Measurements from ENCODE around the gene RNF220.

RNF220 gene

DNA sequence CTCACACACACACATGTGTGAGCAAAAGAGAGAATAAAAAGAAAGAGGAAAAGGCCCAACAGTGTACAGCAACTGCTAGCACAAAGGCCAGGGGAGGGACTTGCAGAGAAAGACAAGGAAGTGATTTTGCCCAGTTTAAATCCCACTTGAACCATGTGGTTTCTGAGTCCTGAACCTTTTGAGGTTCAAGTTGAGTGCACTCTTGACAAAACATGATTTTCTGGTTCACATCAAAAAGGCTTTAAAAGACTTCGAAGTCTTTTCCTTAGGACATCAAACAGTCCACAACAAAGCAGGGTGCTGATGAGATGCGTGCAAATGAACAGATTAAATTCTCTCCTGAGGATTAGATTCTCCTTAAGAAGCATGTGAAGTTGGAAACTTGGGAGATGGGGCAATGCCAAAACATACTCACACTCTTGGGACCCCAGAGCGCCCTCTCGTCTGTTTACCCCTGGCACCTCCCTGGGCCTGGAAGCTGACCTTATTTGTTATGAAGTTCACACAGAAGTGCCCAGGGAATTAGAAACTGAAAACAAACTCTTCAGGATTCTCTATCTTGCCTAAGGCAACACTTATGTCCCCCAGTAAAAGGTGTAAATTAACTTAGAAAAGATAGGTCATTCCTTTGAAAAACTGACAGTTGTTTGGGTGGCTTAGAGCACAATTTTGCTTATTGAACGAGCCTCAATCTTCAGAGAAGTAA, 31.5 kb downstream of the RNF220 start:
- no peak for DNase-seq

DNA sequence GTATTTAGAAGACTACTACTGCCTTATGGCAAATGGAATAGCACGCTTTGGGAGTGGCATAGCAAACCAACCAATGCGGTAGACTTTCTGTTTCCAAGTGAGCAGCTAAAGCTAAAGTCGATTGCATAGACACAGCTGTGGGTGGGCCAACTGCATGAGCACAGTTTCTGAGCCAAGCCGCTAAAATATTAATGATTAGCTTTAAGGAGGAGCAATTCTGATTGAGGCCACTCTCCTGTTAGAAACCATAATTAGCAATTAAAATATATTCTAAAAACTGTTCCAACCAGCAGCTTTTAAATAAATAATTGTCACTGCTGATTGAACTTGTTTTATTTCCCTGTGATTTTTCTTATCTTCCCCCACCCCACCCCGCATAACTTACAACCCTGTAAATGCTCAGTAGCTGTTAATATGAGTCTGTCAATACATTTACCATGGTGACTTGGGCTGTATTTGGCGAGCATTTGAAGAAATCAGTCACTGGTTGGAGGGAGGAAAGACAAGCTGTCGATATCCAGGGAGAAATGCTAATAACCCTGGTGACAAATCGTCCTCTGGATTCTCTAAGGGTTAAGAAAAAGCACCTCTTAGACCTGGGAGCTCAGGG, 32.2 kb downstream of the RNF220 start:
- no peak for DNase-seq

DNA sequence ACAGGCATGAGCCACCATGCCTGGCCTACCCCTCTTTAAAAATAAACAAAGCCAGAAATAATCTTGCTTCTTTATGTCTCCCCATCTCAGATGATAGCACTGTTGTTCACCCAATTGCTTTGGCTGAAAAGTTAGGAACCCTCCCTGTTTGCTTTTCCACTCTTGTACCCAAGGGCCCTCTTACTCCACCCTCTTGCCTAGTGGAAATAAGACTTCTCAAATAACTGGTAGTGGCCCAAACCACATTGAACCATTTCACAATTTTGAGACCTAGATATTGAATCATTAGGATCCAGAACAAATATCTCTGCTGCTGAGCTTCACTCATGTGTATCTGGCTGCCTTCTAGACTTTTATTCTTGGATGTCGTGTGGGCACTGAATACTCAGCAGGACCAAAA, 37.7 kb downstream of the RNF220 start:
- no peak for DNase-seq

DNA sequence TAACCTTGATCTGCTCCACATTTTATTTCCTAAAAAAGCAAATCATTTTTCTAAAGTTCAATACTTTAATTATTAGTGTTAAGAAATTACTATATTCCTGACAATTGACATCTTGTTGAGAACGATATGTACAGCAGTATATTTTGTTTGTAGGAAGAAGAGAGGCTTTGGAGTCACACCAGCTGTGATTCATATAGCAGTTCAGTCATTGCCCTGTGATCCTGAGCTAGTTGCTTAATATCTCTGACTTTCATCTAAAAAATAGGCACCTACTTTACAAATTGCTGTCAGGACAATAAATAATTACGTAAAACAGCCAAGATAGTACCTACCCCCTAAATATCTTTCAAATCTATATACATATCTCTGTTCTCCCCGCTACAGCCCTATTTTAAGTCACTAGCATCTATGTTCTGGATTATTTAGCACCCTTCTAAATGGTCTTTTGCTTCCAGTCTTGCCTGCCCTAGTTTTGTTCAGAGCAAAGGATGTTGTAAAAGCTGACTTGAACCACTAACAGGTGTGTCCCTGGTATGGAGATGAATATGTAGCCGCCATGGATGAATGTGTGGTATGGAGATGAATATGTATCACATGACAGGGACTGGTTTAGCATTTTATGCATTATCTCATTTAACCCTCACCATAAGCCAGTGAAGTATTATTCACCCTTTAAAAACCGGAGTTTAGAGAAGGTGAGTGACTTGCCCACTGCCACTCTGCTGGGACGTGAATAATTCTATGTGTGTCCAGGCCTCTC, 42.2 kb downstream of the RNF220 start:
- no peak for DNase-seq

DNA sequence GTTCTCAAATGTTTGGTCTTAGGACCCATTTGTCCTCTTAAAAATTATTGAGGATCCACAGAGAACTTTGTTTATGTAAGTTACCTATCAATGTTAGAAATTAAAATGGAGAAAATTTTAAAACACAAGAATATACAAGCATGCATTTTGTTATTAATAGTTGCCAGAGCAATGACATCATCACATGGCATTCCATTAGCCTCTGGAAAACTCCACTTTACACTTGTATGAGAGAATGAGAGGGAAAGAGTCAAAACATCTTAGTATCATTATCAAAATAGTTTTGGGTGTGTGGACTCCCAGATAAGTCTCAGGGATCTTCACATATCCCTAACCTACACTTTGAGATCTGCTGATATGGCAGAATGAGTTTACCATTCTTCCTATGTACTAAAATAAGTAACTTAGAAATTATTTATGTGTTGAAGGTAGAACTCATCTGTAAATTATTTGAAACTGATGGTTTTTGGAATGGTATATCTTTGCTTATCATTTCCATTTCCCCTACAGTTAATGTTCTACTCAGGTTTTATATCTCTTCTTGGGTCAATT, 48.8 kb downstream of the RNF220 start:
- DNase-seq, result no peak

DNA sequence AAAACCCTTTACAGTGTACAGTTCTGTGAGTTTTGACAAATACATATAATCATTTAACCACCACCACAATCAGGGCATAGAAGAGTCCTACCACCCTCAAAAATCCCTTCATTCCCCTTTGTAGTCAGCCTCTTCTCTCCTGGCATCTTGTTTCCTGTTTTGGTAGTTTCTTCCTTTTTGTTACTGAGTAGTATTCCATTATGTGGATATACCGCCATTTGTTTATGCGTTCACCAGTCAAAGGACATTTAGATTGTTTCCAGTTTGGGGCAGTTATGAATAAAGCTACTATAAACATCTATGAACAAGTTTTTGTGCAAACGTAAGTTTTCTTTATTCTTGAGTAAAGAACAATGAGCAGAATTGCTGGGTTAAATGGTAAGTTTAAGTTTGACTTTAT, 49.6 kb downstream of the RNF220 start:
- no peak for DNase-seq

DNA sequence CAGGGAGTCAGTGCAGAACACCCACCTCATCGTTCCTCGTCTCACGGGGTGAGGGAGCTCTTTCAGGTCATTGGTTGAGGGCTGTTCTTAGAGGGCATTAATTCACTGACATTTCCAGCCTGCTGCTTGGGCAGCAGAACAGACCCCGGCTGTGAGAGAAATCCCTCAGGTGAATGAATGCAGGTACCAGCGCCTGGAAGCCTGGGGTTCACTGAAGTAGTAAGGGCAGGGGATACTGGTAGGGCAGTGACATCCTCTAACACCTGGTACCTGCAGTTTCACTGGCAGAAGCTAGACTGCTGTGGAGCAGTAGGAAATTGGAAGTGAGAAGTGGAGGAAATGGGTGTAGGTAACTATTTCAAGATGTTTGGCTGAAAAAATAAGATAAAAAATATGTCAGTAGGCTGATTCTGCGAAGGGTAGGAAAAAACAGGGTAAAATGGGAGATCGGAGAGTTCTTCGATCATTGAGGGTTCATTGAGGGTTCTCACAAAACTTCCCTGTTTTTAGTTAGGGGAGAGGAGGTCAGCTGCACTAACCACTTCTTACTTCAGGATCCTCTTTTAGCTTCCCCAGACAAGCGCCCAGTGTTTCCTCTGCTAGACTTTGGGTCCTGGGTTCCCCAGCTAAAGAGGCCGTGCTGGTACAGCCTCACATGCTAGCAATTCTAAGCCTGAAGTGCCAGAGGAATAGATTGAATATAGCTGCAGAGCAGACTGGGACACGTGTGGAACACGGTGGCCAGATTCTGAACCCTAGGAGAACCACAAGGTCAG, 55.2 kb downstream of the RNF220 start:
- no peak for DNase-seq

DNA sequence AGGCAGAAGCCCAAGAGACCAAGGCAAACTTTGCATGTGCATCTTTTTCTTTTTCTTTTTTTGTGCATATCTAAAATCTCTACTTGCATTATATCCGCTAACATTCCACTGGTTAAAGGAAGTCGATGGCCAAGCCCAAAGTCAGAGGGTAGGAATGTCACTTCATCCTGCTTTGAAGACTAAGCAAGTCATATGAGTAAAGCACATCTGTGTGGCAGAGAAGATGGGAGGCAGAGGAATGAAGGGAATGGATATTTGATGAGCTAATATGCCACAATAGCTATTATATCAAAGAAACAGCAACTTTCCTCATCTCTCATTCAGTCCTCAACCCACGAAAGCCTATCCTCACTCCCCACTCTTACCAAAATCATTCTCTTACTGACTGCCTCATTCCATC, 59.3 kb downstream of the RNF220 start:
- no peak for DNase-seq

DNA sequence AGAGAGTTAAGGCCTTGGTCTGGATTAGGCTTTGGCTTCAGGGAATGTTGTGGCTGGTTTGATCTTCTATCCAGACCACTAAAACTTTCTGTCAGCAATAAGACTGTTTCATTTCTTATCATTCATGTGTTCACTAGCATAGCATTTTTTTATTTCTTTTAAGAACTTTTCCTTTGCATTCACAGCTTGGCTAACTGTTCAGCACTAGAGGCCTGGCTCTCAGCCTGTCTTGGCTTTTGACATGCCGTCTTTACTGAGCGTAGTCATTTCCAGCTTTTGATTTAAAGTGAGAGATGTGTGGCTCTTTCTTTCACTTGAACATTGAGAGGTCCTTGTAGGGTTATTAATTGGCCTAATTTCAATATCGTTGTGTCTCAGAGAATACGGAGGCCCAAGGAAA, 62.5 kb downstream of the RNF220 start:
- no peak for DNase-seq

DNA sequence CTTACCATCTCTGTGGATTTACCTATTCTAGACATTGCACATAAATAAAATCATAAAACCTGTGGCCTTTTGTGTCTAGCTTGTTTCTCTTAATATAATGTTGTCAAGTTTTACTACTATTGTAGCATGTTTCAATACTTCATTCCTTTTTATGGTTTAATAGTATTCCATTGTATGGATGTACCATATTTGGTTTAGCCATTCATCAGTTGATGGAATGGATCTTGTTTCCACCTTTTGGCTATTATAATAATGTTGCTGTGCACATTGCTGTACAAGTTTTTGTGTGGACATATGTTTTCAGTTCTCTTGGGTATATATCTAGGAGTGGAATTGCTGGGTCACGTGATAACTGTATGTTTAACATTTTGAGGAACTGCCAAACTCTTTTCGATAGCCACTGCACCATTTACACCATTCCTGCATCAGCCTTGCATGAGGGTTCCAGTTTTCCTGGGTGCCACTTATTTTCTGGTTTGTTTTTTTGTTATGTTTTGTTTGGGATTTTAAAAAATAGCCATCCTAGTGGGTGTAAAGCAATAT, 66.9 kb downstream of the RNF220 start:
- DNase-seq, result no peak

DNA sequence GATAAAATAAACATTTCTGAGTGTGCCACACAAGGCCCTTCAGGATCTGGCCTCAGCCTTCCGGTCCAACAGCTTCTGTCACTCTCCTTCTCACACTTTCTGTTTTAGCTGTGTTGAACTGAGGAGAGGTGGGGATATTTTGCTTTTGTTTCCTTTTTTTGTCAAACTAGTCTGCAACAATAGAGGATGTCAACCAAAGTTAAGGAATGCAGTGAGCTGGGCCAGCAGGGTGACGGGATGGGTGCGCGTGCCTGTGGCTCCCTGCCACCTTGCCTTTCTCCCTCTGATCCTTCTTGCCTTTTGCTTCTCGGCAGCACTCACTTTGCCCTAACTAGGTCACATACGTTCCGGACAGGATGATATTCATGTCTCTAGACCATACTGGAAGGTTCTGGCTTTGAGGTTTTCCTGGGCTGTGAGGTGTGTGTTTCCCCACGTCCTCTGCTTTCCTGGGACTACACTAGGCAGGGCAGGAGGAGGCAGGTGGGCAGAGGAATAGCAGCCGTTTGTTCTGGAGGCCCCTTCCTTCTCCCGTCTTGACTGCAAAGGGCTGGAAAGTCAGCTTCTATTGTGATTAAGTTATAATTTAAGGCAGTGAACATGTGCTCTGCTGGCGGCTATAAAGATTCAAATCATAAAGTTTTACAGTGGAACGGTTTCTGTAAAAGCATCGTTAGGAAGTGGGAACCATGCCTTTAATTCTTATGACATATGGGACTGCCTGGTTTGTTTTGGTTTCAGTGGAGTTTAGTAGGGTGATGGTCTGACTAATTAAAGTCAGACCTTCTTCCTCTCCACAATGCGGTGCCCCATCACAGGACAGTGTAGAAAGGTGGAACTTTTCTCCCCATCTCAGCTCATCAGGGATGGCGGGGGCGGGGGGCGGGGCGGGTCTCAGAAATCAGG, 67.8 kb downstream of the RNF220 start:
- no peak for DNase-seq

DNA sequence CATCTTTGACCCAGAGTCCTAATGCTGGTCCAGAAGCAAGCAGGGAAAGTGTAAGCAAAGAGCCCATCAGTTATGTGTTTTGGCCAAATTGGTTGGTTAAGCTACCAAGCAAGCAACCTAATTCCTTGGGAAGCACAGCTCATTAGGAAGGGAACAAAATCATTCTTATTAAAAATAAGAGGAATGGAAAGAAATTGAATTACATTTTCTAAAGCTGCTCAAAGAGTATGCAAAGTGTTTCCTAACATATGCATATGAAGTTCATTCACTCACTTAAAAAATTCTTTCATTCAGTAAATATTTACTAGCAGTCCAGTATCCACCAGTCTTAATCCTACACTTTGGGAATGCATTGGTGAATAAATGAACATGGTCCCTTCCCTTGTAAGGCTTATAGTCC, 71.8 kb downstream of the RNF220 start:
- DNase-seq, result no peak

DNA sequence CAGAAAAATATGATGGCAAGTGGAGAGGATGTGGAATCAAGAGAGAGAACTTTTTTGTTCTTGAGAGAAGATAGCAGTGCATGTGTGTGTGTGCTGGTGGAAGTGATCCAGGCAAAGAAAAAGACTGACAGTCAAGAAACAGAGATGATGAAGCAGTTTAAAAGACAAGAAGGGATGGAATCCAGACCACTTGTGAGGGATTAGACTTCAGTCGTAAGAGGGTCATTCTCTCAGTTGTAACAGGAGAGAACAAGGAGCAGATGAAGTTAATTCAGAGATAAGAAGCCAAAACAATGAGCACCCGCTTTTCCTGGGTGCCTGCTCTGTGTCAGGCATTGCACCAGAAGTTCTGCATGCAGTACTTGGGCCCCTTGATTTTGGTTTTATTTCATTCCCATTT, 76.6 kb downstream of the RNF220 start:
- DNase-seq, result no peak

DNA sequence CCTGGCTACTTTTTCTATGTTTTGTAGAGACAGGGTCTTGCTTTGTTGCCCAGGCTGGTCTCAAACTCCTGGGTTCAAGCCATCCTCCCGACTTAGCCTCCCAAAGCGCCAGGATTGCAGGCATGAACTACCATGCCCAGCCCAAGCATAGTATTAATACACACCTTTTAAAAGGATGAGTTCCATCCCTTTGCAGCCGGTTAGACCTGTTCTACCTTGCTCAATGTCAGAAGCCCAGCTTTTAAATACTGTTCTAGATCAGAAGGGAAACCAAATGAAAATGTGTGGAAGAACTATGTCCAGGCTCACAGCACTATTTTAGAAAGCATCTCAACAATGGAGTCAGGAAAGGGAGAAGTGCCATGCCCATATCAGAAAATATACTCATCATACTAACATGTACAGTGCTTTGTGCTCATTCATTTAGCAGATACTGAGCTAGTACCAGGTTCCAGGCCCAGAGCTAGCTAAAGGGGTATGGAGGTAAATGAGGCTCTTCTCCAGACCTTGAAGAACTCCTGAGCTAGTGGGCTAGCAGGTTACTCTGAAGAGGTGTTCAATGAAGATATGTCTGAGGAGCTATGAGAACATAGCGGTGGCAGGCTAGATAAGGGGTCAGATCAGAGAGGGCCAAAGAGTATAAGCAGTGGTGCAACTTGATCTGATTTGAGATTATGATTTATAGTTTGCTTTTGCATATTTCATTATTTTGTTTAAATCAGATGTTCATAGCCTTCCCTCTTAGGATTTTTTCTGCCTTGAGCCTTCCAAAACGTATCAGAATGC, 78.2 kb downstream of the RNF220 start:
- DNase-seq, result no peak

DNA sequence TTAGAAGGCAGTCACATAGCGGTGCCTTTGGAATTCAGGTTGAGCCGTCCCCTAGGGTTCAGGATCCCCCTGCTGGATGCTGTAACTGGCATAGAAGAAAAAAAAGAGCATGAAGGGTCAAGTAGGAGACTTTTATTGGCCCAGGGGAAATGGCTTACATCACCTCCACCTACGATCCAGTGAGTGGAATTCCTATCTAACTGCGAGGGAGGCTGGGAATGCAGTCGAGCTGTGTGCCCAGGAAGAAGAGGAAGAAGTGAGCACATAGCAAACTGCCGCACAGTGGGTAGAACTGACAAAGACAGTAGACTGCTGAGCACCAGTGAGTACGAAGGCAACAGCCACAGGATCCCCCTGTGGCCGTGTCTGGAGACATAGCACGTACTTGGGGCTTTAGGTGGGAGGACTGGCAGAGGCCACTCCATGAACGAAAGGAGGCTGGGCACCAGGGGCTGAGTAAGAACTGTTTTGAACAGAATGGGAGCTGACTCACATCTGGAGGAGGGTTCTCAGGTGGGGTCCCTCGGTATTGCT, 79.2 kb downstream of the RNF220 start:
- DNase-seq, result no peak

DNA sequence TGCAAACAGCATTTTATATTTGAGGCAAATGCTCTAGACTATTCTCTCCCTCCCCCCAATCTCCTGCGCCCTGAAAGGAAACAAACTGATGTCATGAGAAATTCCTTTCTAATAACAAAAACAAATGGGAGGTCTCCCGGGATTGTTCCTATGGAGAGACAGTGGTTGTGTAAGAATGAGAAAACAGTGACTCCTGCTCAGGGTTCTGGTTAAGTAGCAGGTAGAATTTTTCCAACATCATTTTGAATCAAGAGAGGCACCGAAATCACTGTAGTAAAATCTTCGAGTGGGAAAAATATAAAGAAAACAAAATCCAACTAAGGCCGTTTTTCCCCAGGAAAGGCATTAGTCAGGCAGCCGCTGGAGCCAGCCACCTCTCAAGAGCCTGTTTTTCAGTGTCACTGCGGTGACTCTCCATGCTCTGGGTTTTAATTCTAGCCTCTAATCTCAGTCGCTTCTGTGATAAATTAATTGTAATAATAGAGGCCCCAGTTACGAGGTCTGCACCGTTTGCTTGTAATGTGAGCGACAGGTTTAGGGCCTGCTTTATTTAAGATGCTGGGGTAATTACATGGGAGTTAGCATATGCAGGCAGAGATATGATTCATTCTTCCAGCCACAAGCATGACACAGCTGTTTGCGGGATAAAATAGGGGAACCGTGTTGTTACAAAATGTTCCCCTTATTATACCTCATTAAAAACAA, 80.3 kb downstream of the RNF220 start:
- DNase-seq, result peak; percentile 69

DNA sequence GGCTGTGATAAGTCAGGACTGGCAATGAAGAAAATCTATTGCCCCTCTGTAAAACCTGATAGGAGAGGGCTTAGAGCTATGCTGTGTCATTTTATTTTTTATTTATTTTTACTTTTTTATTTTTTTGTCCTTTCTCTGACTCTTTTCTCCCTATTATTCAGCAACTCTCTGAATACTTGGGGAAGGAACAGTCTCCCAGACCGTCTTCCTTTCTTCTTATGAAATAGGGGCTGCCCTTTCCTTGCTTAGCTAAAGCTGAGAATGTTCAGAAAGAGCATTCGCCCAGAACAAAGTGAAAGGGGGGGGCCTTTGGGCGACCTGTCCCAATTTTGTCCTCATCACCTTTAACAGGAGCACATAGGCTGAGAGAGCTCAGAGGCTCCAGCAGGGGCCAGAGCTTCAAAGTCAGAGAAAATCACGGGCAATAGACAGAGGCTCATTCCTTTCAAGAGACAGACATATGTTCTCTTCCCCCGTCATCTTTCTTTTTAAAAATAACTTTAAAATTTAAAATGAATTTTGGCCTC, 80.9 kb downstream of the RNF220 start:
- no peak for DNase-seq

DNA sequence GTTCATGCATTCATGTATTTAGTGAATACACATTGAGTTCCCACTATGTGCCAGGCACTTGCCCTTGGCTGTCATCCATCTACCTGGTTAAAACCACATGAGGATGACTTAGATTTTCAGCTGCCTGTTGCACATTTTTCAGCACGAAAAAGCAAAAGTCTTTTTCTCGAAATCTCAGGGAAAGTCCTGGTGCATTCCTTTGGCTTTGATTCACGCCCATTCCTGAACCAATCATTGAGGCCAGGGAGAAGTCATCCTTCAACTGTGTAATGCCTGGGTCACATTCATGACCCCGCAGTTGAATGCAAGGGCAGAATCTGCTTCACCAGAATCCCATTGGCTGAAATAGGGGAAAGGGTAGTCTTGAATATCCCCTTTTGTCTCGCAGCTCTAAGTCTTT, 84.4 kb downstream of the RNF220 start:
- no peak for DNase-seq

DNA sequence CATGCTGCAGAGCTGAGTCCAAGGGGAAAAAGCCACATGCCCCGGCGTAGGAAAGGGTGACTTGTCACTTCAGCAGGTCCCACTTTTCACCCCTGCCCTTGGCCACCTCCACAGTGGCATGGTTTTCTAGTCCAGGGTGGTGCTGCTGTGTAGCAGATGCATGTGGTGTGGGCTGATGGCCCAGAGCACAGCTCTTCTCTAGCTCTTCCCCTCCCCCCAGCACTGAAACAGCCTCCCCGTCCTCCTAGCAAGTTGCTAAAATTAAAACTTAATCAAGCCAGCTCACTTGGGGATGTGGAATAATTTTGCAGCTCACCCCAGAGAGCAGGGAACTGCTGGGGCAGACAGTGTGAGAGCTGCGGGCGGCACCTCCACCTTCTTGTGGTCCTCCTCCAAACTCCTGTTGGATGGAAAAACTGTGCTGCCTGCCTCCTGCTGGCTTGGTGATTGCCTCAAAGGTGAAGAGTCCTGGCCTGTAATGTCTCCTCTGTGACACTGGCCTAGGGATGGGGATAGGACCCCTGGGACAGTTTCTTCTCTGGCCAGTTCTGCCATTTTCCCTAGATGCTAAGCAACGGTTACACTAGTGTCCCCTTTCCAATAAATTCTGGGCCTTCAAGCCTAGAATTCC, 91.6 kb downstream of the RNF220 start:
- DNase-seq, result no peak

Data from NCI-H1417 treated with DMSO at 0.1 percent for 48 hours (cell line).